GM12878 (cell line): ENCODE measurements around the gene WSCD1. TPM values are rescaled to one million over a fixed set of nuclear protein-coding genes. Genes with fewer than 3 reads are reported as not detected.

Source experiments
- BCL3 ChIP-seq: IDR thresholded peaks from 2 replicates; pipeline ENCODE4 v1.6.1; 2011; ENCODE audit warnings: borderline replicate concordance, low read depth, mild to moderate bottlenecking, moderate library complexity, low read length; ENCODE audit not compliant: insufficient read depth, poor library complexity, severe bottlenecking
- CHD1 ChIP-seq: IDR thresholded peaks from 2 replicates; pipeline ENCODE4 v1.6.1; 2012; ENCODE audit warnings: low read depth, low read length, improper control_type of control experiment
- CUX1 ChIP-seq: IDR thresholded peaks from 2 replicates; pipeline ENCODE4 v1.6.1; 2012; ENCODE audit warnings: improper control_type of control experiment, low read depth, low read length; ENCODE audit not compliant: insufficient replicate concordance
- ZBTB40 ChIP-seq: fragments of 450-650 bp; IDR thresholded peaks from 2 replicates; pipeline ENCODE4 v1.6.1; 2016; ENCODE audit warnings: mild to moderate bottlenecking, moderate library complexity, borderline replicate concordance
- polyA plus RNA-seq, 11 experiments: library from polyadenylated mRNA; depleted of rRNA in 4 of 11; unstranded in 6 of 11; stranded (reverse) in 5 of 11; fragments of >200 nt; fragmentation: Nextera tagmentation in 4 of 11; fragmentation: Illumina TruSeq in 1 of 11; extraction: Ambion mirVana in 4 of 11; extraction: Trizol in 1 of 11; gene quantifications; 1 replicate in 1 of 11; 2 replicates in 10 of 11; pipeline versions ENCODE4 v1.2.1 to v1.2.3, GENCODE V29; 2011 to 2016; ENCODE audit warnings: inconsistent platforms in 2 of 11, missing spikeins in 2 of 11, low read depth in 1 of 11
- total RNA-seq, 4 experiments: library from RNA; depleted of rRNA in 3 of 4; stranded (reverse); fragments of >200 nt in 3 of 4; fragmentation: Illumina TruSeq in 1 of 4; extraction: Trizol in 1 of 4; gene quantifications; 2 replicates each; pipeline versions ENCODE4 v1.2.1 to v1.2.3, GENCODE V29; 2013 to 2021

The WSCD1 gene
- total and polyA plus RNA-seq, 10 of the 15 experiments (the other 5 are each of a cell fraction or from before 2014, with no cell fraction given): 0.01 to 0.16 TPM; not detected in 8

- TF ChIP-seq BCL3 (no peak), CHD1 (no peak), ZBTB40 (no peak), CUX1 (no peak)
These were observed 4.9 kb downstream of the WSCD1 start (continued) for GRCh38 chr17:6075050-6075449.
